Measurements from ENCODE around the gene MKNK2. TPM values are rescaled to one million over a fixed set of nuclear protein-coding genes. Genes with fewer than 3 reads are reported as not detected.
A peak's percentile ranks its signal among the peaks of the same experiment; 100 is the strongest.

MKNK2 gene
- total and polyA plus RNA-seq, 4 donors = 22.2 to 66.0 (median 57.8) TPM

DNA sequence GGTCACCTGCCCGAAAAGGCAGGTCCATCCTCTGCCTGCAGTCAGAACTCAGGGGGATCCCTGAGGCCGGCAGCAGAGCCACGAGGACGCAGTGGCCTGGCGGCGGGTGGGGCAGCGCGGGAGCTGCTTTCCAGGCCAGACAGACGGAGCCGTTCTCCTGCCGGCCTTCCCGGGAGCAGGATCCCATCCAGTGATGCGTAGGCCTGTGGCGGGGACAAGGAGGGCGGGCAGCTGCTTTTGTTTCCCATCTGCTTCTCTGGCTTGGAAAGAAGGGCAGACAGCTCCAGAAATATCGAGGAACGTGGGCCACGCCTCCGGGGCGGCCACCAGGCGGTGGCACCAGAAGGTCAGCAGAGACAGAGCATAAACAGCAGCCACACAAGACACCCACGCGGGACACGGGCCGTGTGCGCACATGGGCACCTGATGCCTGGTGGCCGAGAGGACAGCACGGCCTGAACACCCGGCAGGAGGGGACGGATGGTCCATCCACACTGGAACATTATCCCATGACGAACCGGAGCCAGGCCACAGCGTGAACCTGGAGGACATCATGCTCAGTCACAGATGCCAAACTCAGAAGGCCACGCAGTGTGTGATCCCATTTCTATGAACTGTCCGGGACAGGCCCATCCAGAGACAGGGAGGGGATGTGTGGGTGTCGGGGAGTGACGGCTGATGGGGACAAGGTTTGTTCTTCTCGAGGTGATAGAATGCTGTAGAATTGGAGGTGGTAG lies 13.9 kb upstream of the MKNK2 start:
- H3K27me3 ChIP-seq (ENCODE audit: control insufficient read depth, insufficient read depth, low read length) = no peaks in the 10 kb centered on the region
- peak overlapping the region; percentile 85 for H3K27ac ChIP-seq (ENCODE audit: low read depth, low read length)
- peak in 2 of 6 donors; percentile 49 to 61 for DNase-seq (ENCODE audit: low read depth in 4 of 6, low spot score in 6 of 6)
- H3K36me3 ChIP-seq (ENCODE audit: control insufficient read depth, insufficient read depth, low read length) = peaks cover 2% of the 10 kb centered on the region
- H3K9me3 ChIP-seq (ENCODE audit: control insufficient read depth, insufficient read depth, low read length) = no peaks in the 10 kb centered on the region
- 45% methylated on average over 38 of the region's 38 CpGs for WGBS (ENCODE audit: insufficient coverage)
- H3K4me3 ChIP-seq (ENCODE audit: low read depth, low read length) = no peak overlapping the region
- H3K4me1 ChIP-seq (ENCODE audit: control insufficient read depth, insufficient read depth, low read length) = peaks cover 49% of the 10 kb centered on the region

GRCh38 chr19:2064395-2064787 lies 13.3 kb upstream of the MKNK2 start:
- no peak overlapping the region for H3K4me3 ChIP-seq (ENCODE audit: low read depth, low read length)
- WGBS (ENCODE audit: insufficient coverage) = 70% methylated on average over 12 of the region's 13 CpGs
- H3K27ac ChIP-seq (ENCODE audit: low read depth, low read length) = peak overlapping the region; percentile 85
- H3K9me3 ChIP-seq (ENCODE audit: control insufficient read depth, insufficient read depth, low read length) = no peaks in the 10 kb centered on the region
- peaks cover 4% of the 10 kb centered on the region for H3K36me3 ChIP-seq (ENCODE audit: control insufficient read depth, insufficient read depth, low read length)
- H3K27me3 ChIP-seq (ENCODE audit: control insufficient read depth, insufficient read depth, low read length) = no peaks in the 10 kb centered on the region
- peaks cover 49% of the 10 kb centered on the region for H3K4me1 ChIP-seq (ENCODE audit: control insufficient read depth, insufficient read depth, low read length)
- DNase-seq (ENCODE audit: low read depth in 4 of 6, low spot score in 6 of 6) = no peak

GRCh38 chr19:2063824-2064223 lies 12.8 kb upstream of the MKNK2 start:
- DNase-seq (ENCODE audit: low read depth in 4 of 6, low spot score in 6 of 6) = no peak
- no peaks in the 10 kb centered on the region for H3K9me3 ChIP-seq (ENCODE audit: control insufficient read depth, insufficient read depth, low read length)
- no peak overlapping the region for H3K4me3 ChIP-seq (ENCODE audit: low read depth, low read length)
- 72% methylated on average over 6 of the region's 8 CpGs for WGBS (ENCODE audit: insufficient coverage)
- peaks cover 52% of the 10 kb centered on the region for H3K4me1 ChIP-seq (ENCODE audit: control insufficient read depth, insufficient read depth, low read length)
- H3K27ac ChIP-seq (ENCODE audit: low read depth, low read length) = no peak overlapping the region
- H3K36me3 ChIP-seq (ENCODE audit: control insufficient read depth, insufficient read depth, low read length) = peaks cover 4% of the 10 kb centered on the region
- H3K27me3 ChIP-seq (ENCODE audit: control insufficient read depth, insufficient read depth, low read length) = no peaks in the 10 kb centered on the region

DNA sequence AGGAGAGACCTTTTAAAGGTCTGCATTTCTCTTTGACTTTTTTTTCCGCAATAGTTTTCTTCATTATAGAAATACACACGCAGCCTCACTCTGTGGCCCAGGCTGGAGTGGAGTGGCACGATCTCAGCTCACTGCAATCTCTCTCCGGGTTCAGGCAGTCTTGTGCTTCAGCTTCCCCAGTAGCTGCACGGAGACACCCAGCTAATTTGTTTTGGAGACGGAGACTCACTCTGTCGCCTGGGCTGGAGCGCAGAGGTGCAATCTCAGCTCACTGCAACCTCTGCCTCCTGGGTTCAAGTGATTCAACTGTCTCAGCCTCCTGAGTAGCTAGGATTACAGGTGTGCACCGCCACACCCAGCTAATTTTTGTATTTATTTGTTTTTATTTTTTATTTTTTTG lies 11.7 kb upstream of the MKNK2 start:
- H3K27ac ChIP-seq (ENCODE audit: low read depth, low read length) = peak overlapping the region; percentile 98
- no peaks in the 10 kb centered on the region for H3K27me3 ChIP-seq (ENCODE audit: control insufficient read depth, insufficient read depth, low read length)
- 90% methylated on average over 8 of the region's 9 CpGs for WGBS (ENCODE audit: insufficient coverage)
- no peak for DNase-seq (ENCODE audit: low read depth in 4 of 6, low spot score in 6 of 6)
- peaks cover 62% of the 10 kb centered on the region for H3K4me1 ChIP-seq (ENCODE audit: control insufficient read depth, insufficient read depth, low read length)
- H3K9me3 ChIP-seq (ENCODE audit: control insufficient read depth, insufficient read depth, low read length) = no peaks in the 10 kb centered on the region
- H3K36me3 ChIP-seq (ENCODE audit: control insufficient read depth, insufficient read depth, low read length) = peaks cover 4% of the 10 kb centered on the region
- no peak overlapping the region for H3K4me3 ChIP-seq (ENCODE audit: low read depth, low read length)

- H3K4me3 ChIP-seq (ENCODE audit: low read depth, low read length) = peak overlapping the region; percentile 72
These were observed 11.3 kb upstream of the MKNK2 start for GRCh38 chr19:2062389-2062729.

GRCh38 chr19:2061495-2062388 lies 10.7 kb upstream of the MKNK2 start:
- WGBS (ENCODE audit: insufficient coverage) = under 1% methylated on average over 46 of the region's 50 CpGs
- Histone ChIP-seq H3K4me1 (ENCODE audit: control insufficient read depth, insufficient read depth, low read length) (peaks cover 72% of the 10 kb centered on the region), H3K27me3 (ENCODE audit: control insufficient read depth, insufficient read depth, low read length) (no peaks in the 10 kb centered on the region)

More at GRCh38 chr19:2062389-2062729, 11.3 kb upstream of the MKNK2 start:
- WGBS (ENCODE audit: insufficient coverage) = 45% methylated on average over 9 of the region's 10 CpGs
- Histone ChIP-seq H3K36me3 (ENCODE audit: control insufficient read depth, insufficient read depth, low read length) (peaks cover 4% of the 10 kb centered on the region), H3K9me3 (ENCODE audit: control insufficient read depth, insufficient read depth, low read length) (no peaks in the 10 kb centered on the region), H3K27ac (ENCODE audit: low read depth, low read length) (peak overlapping the region; percentile 98), H3K4me1 (ENCODE audit: control insufficient read depth, insufficient read depth, low read length) (peaks cover 66% of the 10 kb centered on the region), H3K27me3 (ENCODE audit: control insufficient read depth, insufficient read depth, low read length) (no peaks in the 10 kb centered on the region)
- DNase-seq (ENCODE audit: low read depth in 4 of 6, low spot score in 6 of 6) = no peak

DNA sequence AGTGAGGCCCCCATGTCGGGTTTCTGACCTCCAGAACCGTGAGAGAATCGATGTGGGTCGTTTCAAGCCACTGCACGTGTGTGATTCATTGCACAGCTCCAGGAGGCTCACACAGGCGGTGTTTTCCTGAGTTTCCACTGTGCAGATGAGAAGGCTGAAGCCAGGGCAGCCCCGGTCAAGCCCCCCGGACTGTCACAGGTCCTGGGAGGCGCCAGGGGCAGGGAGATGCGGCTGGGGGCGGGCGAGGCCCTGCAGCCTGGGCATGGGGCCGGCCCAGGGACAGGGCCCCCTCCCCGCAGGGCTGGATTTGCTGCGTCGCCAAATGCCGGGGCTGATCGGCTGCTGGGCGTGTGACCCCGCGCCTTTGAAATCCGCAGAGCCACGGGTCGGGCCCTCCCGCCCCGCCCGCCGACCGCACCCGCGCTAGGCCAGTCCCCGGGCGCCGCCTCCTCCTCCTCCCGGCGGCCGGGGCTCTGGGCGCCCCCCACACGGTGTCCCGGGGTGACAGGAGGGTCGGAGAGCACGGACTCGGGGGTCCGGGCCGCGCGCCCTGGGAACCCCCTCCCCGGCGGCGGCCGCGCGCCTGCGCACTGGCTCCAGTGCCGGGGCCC lies 9.9 kb upstream of the MKNK2 start:
- H3K4me3 ChIP-seq (ENCODE audit: low read depth, low read length) = peak overlapping the region; percentile 42
- peak in 1 of 6 donors; percentile 69 for DNase-seq (ENCODE audit: low read depth in 4 of 6, low spot score in 6 of 6)
- H3K4me1 ChIP-seq (ENCODE audit: control insufficient read depth, insufficient read depth, low read length) = peaks cover 78% of the 10 kb centered on the region
- H3K27me3 ChIP-seq (ENCODE audit: control insufficient read depth, insufficient read depth, low read length) = no peaks in the 10 kb centered on the region
- H3K27ac ChIP-seq (ENCODE audit: low read depth, low read length) = peak overlapping the region; percentile 97
- no peaks in the 10 kb centered on the region for H3K9me3 ChIP-seq (ENCODE audit: control insufficient read depth, insufficient read depth, low read length)
- WGBS (ENCODE audit: insufficient coverage) = under 1% methylated on average over 55 of the region's 55 CpGs
- peaks cover 4% of the 10 kb centered on the region for H3K36me3 ChIP-seq (ENCODE audit: control insufficient read depth, insufficient read depth, low read length)

More at GRCh38 chr19:2061495-2062388, 10.7 kb upstream of the MKNK2 start:
- Histone ChIP-seq H3K36me3 (ENCODE audit: control insufficient read depth, insufficient read depth, low read length) (peaks cover 4% of the 10 kb centered on the region), H3K27ac (ENCODE audit: low read depth, low read length) (peak overlapping the region; percentile 98), H3K4me3 (ENCODE audit: low read depth, low read length) (peak overlapping the region; percentile 72), H3K9me3 (ENCODE audit: control insufficient read depth, insufficient read depth, low read length) (no peaks in the 10 kb centered on the region)
- peak; percentile 94 to 100 (median 98) for DNase-seq (ENCODE audit: low read depth in 4 of 6, low spot score in 6 of 6)

- Histone ChIP-seq H3K4me3 (ENCODE audit: low read depth, low read length) (no peak overlapping the region), H3K4me1 (ENCODE audit: control insufficient read depth, insufficient read depth, low read length) (peaks cover 78% of the 10 kb centered on the region), H3K27me3 (ENCODE audit: control insufficient read depth, insufficient read depth, low read length) (no peaks in the 10 kb centered on the region), H3K36me3 (ENCODE audit: control insufficient read depth, insufficient read depth, low read length) (peaks cover 4% of the 10 kb centered on the region), H3K27ac (ENCODE audit: low read depth, low read length) (peak overlapping the region; percentile 97), H3K9me3 (ENCODE audit: control insufficient read depth, insufficient read depth, low read length) (no peaks in the 10 kb centered on the region)
- no peak for DNase-seq (ENCODE audit: low read depth in 4 of 6, low spot score in 6 of 6)
- WGBS (ENCODE audit: insufficient coverage) = 63% methylated on average over 16 of the region's 24 CpGs
These were observed 8.6 kb upstream of the MKNK2 start for GRCh38 chr19:2059422-2060201.
